HG02973 (cell line): ENCODE results near the gene VMAC.

ENCODE experiments used
- ATAC-seq: cut with Tn5 transposase; IDR thresholded peaks from one replicate; pipeline ENCODE4 v1.9.1; 2021; ENCODE audit warnings: moderate library complexity; ENCODE audit not compliant: unreplicated experiment

The VMAC gene

DNA sequence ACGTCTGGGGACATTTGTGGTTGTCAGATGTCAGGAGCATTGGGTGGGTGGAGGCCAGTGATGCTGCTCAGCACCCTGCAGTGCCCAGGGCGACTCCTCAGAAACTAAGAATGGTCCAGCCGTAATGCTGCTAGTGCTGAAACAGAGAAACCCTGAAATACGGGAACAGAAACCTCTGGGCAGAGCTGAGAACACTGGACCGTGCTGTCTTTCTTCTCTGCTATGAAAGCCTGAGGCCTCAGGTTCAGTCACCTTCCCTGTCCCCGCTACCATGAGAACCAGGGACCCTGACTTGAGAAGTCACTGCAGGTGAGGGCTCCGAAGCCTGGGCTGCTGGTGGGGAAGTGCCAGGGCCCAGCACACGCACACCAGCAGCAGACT lies 22.8 kb downstream of the VMAC start:
- no peak for ATAC-seq

DNA sequence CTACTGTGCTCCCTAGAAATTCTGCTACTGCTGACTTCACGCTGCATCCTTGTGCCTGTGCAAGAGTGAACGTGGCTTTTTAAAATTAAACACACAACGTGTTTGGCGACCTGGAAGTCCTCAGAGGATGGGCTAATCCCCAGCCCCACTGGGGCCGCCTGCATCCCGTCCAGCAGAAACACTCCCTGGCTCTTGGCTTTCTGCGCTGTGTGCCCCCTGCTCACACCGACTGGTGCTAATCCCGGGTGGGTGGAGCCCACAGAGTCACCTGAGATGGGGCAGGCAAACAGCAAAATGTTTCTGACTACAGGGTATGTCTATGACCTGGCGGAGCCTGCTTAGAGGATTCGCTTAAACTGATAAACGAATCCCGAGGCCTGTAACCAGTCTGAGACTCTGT lies 24.5 kb downstream of the VMAC start:
- no peak for ATAC-seq

DNA sequence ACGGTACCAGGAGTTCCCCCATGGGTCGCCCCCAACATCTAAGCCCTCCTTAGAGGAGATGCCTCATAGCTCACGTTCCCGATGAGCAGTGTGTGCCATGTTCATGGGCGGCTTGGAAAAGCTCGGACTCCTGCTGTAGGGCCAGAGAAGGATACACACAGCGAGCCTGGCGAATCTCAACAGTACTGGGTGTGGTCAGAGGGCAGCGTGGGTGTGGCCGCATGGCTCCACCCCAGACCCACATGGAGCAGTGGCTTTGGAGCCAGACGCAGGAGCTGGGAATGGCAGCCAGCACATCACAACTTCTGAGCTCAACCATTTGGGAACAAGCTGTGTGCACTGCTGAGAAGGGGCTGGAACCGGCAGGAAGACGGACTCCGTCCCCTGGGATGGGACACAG lies 25.0 kb downstream of the VMAC start:
- no peak for ATAC-seq

DNA sequence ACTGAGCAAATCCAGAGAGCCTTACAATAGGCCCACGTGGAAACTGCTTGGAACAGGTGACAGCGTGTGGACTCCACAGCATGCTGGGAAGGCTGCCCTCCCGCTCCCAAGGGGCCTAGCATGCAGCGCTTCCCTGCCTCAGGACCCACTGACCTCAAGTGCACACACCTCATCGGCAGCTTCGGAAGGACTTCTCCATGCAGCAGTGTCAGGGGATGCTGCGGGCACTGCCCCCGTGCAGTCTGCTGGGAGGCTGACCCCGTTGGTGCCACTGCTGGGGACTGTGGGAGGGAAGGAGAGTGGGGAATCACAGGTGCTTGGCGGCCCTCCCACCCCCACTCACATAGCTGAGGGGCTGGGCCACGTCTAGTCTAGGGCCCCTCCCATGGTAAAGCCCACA lies 26.6 kb downstream of the VMAC start:
- ATAC-seq, result no peak

DNA sequence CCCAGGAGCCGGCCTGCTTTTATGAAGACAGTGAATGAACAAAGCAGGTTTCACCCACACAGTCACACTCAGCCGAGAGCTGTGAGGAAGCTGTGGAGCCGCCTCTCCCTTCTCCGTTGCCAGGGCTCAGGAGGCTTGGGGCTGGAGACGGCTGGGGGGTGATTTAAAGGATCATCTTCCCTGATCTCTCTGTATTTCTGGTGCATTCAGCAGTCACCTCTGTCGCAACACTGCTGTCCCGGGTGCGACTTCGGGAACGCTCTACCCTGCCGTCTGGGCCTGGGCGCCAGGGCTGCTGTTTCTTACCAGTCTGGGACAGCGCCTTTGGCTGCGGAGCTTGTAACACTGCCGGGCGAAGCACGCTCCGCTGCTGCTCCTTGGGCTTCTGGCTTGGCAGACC lies 27.5 kb downstream of the VMAC start:
- ATAC-seq, result no peak

DNA sequence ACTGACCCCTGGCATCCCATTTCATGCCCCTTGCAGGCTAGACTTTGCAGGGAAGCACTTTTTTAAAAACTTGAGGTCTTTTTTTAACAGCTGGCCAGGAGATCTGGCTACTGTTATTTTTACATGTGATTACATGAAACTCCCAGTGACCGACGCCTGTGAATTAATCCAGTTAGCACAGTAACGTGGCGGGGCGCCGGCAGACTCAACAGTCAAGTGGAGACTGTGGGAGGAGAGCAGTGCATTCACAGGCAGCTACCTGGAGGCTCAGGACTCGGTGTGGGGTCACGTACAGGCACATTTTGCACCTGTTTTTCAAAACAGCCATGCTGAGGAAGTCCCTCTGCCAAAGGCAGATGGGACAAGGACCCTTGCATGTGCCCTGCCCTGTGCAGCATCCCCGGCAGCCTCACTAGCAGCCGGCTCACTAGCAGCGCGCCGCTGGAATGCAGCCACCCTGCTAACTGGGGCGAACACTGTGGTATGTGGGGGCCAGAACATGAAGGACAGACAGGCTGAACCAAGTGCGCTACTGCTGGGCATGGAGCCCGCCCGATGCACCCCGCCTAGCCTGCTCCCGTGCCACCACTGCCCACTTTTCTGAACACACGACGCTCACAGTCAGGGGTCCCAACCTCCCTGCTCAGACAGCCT lies 28.1 kb downstream of the VMAC start:
- no peak for ATAC-seq

- ATAC-seq, result no peak
These were observed 28.9 kb downstream of the VMAC start for GRCh38 chr19:5933391-5934068.

- no peak for ATAC-seq
These were observed 29.4 kb downstream of the VMAC start for GRCh38 chr19:5934069-5934401.

DNA sequence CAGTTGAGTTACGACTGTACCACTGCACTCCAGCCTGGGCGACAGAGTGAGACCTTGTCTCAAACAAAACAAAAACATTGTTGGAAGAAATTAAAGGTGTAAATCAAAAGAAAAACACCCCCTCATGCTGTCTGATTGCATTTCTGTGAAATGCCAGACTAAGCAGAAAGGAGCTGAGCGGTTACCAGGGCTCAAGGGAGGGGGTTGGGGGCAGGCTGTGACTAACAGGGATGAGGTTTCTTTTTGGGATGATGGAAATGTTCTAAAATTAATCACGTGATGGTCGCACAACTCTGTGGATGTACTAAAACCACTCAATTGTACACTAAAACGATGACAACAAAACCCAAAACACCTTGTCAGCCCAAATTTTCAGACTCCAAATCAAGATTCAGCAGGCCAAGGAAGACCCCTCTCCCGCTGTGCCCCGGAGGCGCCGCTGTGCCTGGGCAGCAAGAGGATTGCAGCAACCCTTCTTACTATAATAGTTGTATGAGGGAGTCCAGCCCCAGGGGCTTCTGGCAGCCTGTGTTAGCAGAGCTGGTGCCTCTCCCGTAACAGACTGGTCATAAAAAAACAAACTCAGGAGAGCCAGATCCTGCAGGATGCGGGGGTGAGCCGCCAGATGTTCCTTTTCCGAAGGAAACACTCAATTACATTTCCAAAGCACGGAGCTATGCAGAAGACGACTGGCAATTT lies 30.3 kb downstream of the VMAC start:
- no peak for ATAC-seq

- ATAC-seq, result no peak
These were observed 31.0 kb downstream of the VMAC start for GRCh38 chr19:5935473-5936291.

- no peak for ATAC-seq
These were observed 31.6 kb downstream of the VMAC start for GRCh38 chr19:5936292-5936592.

DNA sequence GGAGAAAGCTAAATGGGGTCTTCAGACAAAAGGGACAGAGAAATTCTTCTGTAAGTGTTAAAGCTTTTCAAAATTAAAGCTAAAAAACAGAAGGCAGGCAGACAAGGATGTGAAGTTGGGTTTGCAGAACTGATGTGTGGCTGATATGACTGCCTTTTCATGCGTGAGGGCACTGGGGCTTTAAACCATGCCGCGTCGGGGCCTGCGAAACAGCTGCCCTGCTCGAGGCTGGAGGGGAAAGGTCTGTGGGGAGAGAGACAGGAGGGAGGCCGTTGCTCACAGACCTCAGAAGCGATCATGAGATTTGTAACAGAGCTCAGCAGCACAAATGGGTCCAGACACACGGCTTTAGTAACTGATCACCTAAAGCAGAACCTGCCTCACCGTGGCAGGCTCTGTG lies 32.9 kb downstream of the VMAC start:
- no peak for ATAC-seq

- ATAC-seq, result no peak
These were observed 35.9 kb downstream of the VMAC start for GRCh38 chr19:5940260-5941208.

DNA sequence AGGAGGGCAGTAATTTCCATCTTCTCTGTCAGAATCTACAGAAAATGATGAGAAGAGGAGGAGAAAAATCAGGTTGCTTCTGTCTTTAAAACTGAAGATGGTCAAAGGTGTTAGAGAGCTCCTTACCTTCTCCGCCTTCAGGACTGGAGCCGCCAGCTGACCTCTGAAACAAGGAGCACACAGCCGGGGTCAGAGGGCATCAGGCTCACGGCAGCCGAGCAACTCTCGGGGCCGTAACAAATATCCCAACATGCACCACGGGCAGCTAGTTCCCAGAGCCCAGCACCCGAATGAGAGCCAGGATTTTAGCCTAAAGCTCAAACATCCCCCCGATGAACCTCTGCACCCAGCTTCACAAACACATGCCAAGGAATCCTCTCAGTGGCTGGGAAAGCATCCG lies 37.0 kb downstream of the VMAC start:
- ATAC-seq, result no peak

GRCh38 chr19:5943045-5943444 lies 38.4 kb downstream of the VMAC start:
- no peak for ATAC-seq

DNA sequence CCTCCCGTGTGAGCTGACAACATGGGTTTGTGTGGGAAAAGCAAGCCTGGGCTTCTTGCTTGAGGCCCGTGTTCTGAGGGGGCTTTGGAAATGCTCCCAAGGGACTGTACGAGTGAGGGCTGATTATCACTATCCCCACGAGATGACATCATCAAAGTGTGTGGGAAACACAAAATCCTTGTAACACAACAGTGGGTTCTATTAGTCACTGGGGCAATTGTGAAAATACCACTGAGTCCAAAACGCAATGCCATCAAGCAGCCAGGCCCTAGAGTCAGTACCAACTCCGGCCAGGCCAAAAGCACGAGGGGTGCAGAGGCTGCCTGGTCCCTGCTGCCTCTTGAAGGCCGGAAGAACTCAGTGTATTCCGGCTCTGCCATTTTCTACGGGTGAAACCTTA lies 39.0 kb downstream of the VMAC start:
- ATAC-seq, result no peak

DNA sequence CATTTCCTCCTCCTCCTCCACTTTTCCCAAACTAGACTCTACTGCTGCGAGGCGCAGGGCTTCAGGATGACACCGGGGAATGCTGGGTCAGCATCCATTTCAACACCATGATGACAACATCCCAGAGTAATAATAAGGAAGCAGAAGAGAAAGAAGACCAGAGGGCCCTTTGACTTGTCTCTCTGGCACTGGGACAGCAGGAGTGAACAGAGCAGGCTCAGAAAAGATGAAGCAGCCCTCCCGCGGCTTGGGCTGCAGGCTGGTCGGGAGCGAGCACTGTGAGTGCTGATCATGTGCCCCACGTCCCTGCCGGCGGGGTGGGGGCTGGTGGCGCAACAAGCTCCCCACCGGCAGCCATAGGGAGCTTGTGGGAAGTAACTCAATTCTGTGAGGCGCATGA lies 42.8 kb downstream of the VMAC start:
- no peak for ATAC-seq

DNA sequence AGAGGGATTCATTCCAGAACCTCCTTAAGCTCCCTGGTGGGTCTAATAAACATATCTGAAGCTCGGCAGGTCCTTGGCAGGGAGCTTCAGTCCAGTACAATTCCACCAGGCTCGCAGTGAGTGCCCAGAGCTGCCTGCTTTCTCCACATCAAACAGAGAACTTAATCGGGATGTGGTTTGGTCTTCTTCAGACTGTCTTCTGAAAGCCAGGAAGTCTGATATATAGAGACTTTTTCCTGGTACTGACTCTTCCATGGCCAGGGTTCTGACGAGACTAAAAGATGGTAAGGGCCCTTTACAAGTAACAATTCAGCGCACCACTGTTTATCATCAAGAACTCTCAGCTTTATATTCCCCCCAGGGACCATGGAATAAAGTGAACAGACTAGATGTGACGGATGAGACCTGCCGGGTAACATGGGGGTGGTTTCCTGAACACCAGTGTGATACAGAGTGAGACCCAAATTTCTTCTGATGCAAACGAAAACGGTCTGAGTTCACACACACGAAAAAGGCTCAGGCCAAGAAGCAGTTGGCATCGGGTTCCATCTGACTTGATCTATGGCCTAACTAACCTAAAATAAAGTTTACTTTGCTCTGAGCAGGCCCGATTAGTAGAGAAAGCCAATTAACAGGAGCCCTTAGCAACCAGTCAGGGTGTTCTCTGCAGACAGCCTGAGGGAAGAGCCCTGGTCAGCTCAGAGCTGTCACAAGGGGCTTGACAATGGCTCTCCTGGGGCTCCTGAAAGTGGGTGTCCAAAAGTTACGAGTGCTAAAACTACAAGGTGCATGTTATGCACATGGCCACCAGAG lies 44.3 kb downstream of the VMAC start:
- no peak for ATAC-seq

- no peak for ATAC-seq
These were observed 45.2 kb downstream of the VMAC start for GRCh38 chr19:5949792-5950305.

DNA sequence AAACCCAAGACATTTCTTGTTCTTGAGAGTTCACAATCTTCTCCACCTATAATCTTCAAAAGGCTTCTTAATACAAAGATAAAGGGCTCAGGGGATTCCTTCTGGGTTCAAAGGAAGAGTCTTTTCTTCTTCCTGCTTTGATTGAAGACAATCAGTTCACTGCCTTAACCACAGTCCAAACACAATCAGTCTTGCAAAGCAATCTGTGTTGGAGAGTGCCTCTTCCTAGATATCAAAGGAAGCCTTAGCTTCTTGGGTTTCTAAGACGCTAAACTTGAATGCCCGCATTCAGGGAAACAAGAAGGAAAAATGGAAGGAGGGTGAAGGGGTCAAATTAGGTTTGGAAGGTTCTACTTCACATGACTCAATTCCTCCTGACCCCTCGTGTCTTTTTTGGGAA lies 46.1 kb downstream of the VMAC start:
- no peak for ATAC-seq
